ENCODE measurements around the gene UBIAD1. TPM values are rescaled to one million over a fixed set of nuclear protein-coding genes. Genes with fewer than 3 reads are reported as not detected.

The UBIAD1 gene
- total and polyA plus RNA-seq, 2 of the 4 experiments (the other 2 are of a cell fraction), result 6.3 to 9.5 TPM

DNA sequence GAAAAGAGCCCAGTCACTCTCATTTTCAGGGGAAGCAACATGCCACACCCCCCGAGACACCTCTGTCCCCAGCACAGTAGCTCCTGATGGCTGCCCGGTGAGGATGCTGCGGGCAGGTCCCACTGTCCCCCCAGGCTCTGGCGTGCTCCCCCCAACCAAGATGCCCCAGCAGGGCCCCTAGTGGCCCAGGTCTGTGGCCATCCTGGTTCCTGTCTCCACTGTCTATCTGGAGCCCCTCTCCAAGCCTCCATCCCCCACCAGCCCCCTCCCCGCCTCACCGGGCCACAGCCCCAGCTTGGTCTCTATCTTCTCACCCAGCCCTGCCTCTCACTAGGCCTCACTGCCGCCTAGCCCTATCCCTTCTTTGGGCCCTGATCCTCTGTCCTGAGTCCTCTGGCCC is 61.8 kb downstream of the UBIAD1 start:
- Histone ChIP-seq H3K4me2 (ENCODE audit: low read depth, low read length) (no peak overlapping the region), H2BK20ac (ENCODE audit: low read depth, low read length) (no peak overlapping the region), H3K9me1 (ENCODE audit: insufficient read depth, low read length) (no peaks in the 10 kb centered on the region), H2AFZ (replicated peaks; ENCODE audit: low read length, poor library complexity) (no peak overlapping the region), H2AK9ac (replicated peaks; ENCODE audit: low read depth, low read length, poor library complexity) (no peak overlapping the region), H3K4ac (ENCODE audit: low read depth, low read length) (no peak overlapping the region), H3K9ac (ENCODE audit: low read depth, low read length) (no peak overlapping the region), H2AK5ac (ENCODE audit: low read depth, low read length) (no peak overlapping the region), H4K8ac (ENCODE audit: low read depth in 2 of 2, low read length in 2 of 2) (no peak overlapping the region), H2BK5ac (ENCODE audit: low read depth, low read length, poor library complexity, severe bottlenecking) (no peak overlapping the region), H3K79me1 (ENCODE audit: low read depth in 1 of 2, low read length in 2 of 2) (no peaks in the 10 kb centered on the region), H3K18ac (ENCODE audit: low read depth, low read length) (no peak overlapping the region), H4K5ac (ENCODE audit: low read depth, low read length) (no peak overlapping the region), H3K4me1 (ENCODE audit: control insufficient read depth, insufficient read depth, low read length) (no peaks in the 10 kb centered on the region), H4K20me1 (ENCODE audit: insufficient read depth, low read length) (no peaks in the 10 kb centered on the region), H3K27ac (ENCODE audit: insufficient read depth, low read length) (no peak overlapping the region), H3K9me3 (ENCODE audit: control insufficient read depth, insufficient read depth, low read length) (no peaks in the 10 kb centered on the region), H2BK120ac (ENCODE audit: low read depth, low read length) (no peak overlapping the region), H3K27me3 (ENCODE audit: control insufficient read depth, insufficient read depth, low read length) (peaks cover 31% of the 10 kb centered on the region), H3K23ac (ENCODE audit: low read depth, low read length) (no peak overlapping the region), H3K14ac (replicated peaks; ENCODE audit: low read depth, low read length) (no peak overlapping the region), H2BK15ac (ENCODE audit: low read depth, low read length) (no peak overlapping the region), H4K91ac (ENCODE audit: insufficient read depth, low read depth, low read length) (no peak overlapping the region), H3K4me3 (ENCODE audit: insufficient read depth, low read depth, low read length) (no peak overlapping the region), H3K36me3 (ENCODE audit: control insufficient read depth, insufficient read depth, low read length) (no peaks in the 10 kb centered on the region), H3K56ac (ENCODE audit: extremely low read depth, insufficient read depth, low read length) (no peak overlapping the region)
- in situ Hi-C loops (cut with MboI; ENCODE audit: low sequenced_read_pairs) (no loop called here), dilution Hi-C loops (cut with HindIII; ENCODE audit: low sequenced_read_pairs, unreplicated experiment) (no loop called here), intact Hi-C loops (cut with micrococcal nuclease) (no loop called here)
- 48% methylated on average over 2 of the region's 7 CpGs; no CpG with 5 or more reads in 1 of the 2 experiments for WGBS, 2 experiments (ENCODE audit: extremely low coverage in 2 of 2, insufficient read length in 1 of 2)
- no peak for DNase-seq
- CTCF ChIA-PET, result no interaction called here
- TF ChIP-seq, protein P1, sequence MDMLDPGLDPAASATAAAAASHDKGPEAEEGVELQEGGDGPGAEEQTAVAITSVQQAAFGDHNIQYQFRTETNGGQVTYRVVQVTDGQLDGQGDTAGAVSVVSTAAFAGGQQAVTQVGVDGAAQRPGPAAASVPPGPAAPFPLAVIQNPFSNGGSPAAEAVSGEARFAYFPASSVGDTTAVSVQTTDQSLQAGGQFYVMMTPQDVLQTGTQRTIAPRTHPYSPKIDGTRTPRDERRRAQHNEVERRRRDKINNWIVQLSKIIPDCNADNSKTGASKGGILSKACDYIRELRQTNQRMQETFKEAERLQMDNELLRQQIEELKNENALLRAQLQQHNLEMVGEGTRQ (IDR thresholded peaks at IDR 0.05; ENCODE audit: low read depth, low read length), result no peak
- TF ChIP-seq RAD21 (IDR thresholded peaks at IDR 0.05; ENCODE audit: low read length) (no peak), FOS (IDR thresholded peaks at IDR 0.05; ENCODE audit: low read depth, low read length) (no peak), NFE2L2 (IDR thresholded peaks at IDR 0.05; ENCODE audit: low read depth, low read length) (no peak), MAFK (IDR thresholded peaks at IDR 0.05; ENCODE audit: low read depth, low read length) (no peak), CHD1 (IDR thresholded peaks at IDR 0.05; ENCODE audit: low read depth, low read length) (no peak), MAZ (IDR thresholded peaks at IDR 0.05; ENCODE audit: borderline replicate concordance, low read depth, low read length) (no peak)
- TF ChIP-seq, protein P2, sequence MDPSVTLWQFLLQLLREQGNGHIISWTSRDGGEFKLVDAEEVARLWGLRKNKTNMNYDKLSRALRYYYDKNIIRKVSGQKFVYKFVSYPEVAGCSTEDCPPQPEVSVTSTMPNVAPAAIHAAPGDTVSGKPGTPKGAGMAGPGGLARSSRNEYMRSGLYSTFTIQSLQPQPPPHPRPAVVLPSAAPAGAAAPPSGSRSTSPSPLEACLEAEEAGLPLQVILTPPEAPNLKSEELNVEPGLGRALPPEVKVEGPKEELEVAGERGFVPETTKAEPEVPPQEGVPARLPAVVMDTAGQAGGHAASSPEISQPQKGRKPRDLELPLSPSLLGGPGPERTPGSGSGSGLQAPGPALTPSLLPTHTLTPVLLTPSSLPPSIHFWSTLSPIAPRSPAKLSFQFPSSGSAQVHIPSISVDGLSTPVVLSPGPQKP (IDR thresholded peaks at IDR 0.05; ENCODE audit: borderline replicate concordance, low read depth, low read length), result no peak
- no peak for ATAC-seq (ENCODE audit: low read depth)
- BruUV-seq (replicated peaks), result no TSS peak
- POLR2A ChIA-PET (ENCODE audit: unreplicated experiment), result no interaction called here
